ENCODE data around the gene OR8S1. TPM values are rescaled to one million over a fixed set of nuclear protein-coding genes. Genes with fewer than 3 reads are reported as not detected.

Gene OR8S1
- total RNA-seq, 1 donor from 2014 or later: not detected

- no peak for DNase-seq
Measured at GRCh38 chr12:48557919-48558318, 32.5 kb downstream of the OR8S1 start.

- DNase-seq: no peak
Measured at GRCh38 chr12:48567731-48568130, 42.3 kb downstream of the OR8S1 start.

DNA sequence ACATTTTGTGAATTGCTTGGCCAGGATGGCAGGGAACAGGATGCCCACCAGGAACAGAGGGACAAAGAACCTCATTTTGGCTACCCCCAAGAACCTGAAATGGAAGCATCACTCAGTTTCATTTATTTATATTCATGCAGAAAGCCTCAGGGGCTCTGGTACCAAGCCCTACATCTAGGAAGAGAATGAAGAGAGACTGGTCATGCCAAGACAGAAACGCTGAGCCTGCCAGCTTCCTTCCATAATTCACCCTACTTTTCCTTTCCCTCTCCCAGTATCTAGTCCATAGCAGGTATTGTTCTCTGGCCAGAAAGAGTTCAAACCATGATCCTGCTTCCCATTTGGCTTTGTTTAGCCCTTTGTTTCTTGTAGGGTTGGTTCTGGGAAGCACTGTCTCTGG lies 44.5 kb downstream of the OR8S1 start, which contains the start of gene LALBA:
Gene LALBA (minus strand): TSS at position 101 of the 400 bp plus-strand sequence. CDS start 26 bp downstream, at position 75.
- no peak for DNase-seq

DNA sequence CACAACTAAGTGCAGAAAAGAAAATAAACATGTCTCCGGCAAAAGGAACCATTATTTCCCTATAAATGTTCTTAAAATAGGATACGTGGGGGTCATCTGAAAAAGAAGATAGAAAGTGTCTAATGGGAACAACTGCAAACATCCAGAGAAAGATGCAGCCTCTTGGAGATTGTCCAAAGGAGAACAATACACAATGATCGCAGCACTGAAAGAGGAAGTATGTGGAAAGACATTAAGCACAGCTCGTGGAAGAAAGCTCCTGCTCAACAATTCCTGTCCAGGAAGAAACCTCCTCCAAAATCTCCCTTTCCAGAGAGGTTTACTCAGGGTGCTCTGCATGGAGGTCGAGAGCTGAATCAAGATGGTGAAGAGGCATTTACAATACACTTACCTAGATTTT lies 46.9 kb downstream of the OR8S1 start:
- DNase-seq: peak; percentile 5

Other genes starting within 250 kb of the OR8S1 start
- 26.9 TPM for gene ZNF641, start 174.7 kb upstream of the OR8S1 start, total RNA-seq
- not detected for gene ANP32D, start 53.1 kb upstream of the OR8S1 start, total RNA-seq
- gene C12orf54, start 43.1 kb upstream of the OR8S1 start, total RNA-seq: not detected
- not detected for gene LALBA, start 44.4 kb downstream of the OR8S1 start, total RNA-seq
- gene KANSL2, start 156.6 kb downstream of the OR8S1 start, total RNA-seq: 146 TPM
- gene CCNT1, start 191.1 kb downstream of the OR8S1 start, total RNA-seq: 27.3 TPM

Data from tongue (tissue), 2 donors.